CD4-positive, alpha-beta T cell (primary cell): ENCODE results near the gene KLKB1. TPM values are rescaled to one million over a fixed set of nuclear protein-coding genes. Genes with fewer than 3 reads are reported as not detected.

Experiments
- ATAC-seq: fragments of 200-7000 bp; cut with Tn5 transposase; one replicate; pipeline ENCODE4 v1.10.0; 2022; ENCODE audit warnings: mild to moderate bottlenecking; ENCODE audit not compliant: poor library complexity
- CTCF ChIA-PET: fragments of 350-600 bp; sonication (Branson Sonifier 250); formaldehyde crosslinking; loops from one replicate; lab custom pipeline; 2021; ENCODE audit warnings: antibody characterized with exemption, inconsistent platforms; lab: Charles Lee
- POLR2A ChIA-PET: fragments of 350-600 bp; sonication (Branson Sonifier 250); formaldehyde crosslinking; loops from one replicate; lab custom pipeline; 2021; ENCODE audit warnings: antibody characterized with exemption, inconsistent platforms; lab: Charles Lee
- DNase-seq, 14 experiments: peaks; one replicate each; pipeline ENCODE4 v3.0.0-alpha.2; 2013 to 2020; ENCODE audit warnings: mixed read lengths in 2 of 14
- H3K27ac ChIP-seq, 2 donors: one replicate each; pipeline versions ENCODE4 v1.5.1 to v1.7.0; 2013; ENCODE audit warnings: low read length in 2 of 2, low read depth in 1 of 2, mild to moderate bottlenecking in 1 of 2
- H3K27me3 ChIP-seq, 2 experiments: 1 replicate in 1 of 2; 2 replicates in 1 of 2; pipeline versions ENCODE4 v1.6.1 to v1.7.0; 2013; ENCODE audit warnings: low read length in 2 of 2, control low read depth in 1 of 2, mild to moderate bottlenecking in 1 of 2, moderate library complexity in 1 of 2; ENCODE audit not compliant: insufficient read depth in 2 of 2, control insufficient read depth in 1 of 2
- H3K36me3 ChIP-seq: one replicate; pipeline ENCODE4 v1.6.1; 2013; ENCODE audit warnings: low read length, control low read depth; ENCODE audit not compliant: insufficient read depth
- H3K4me1 ChIP-seq: one replicate; pipeline ENCODE4 v1.6.1; 2013; ENCODE audit warnings: low read length, control low read depth; ENCODE audit not compliant: insufficient read depth
- H3K4me3 ChIP-seq: one replicate; pipeline ENCODE4 v1.5.1; 2013; ENCODE audit warnings: mild to moderate bottlenecking, low read length, moderate library complexity
- H3K9me3 ChIP-seq, 2 experiments: 1 replicate in 1 of 2; 2 replicates in 1 of 2; pipeline versions ENCODE4 v1.6.1 to v1.7.0; 2013; ENCODE audit warnings: low read length in 2 of 2, mild to moderate bottlenecking in 2 of 2, control low read depth in 1 of 2, moderate library complexity in 1 of 2; ENCODE audit not compliant: control insufficient read depth in 1 of 2, insufficient read depth in 1 of 2
- H3K27ac Mint-ChIP-seq: one replicate; pipeline ENCODE4 v1.8.0; 2020; ENCODE audit warnings: mixed read lengths
- H3K27me3 Mint-ChIP-seq: one replicate; pipeline ENCODE4 v1.8.0; 2021; ENCODE audit warnings: mixed read lengths
- H3K36me3 Mint-ChIP-seq: one replicate; pipeline ENCODE4 v1.8.0; 2021; ENCODE audit warnings: low read depth, mixed read lengths
- H3K4me1 Mint-ChIP-seq: one replicate; pipeline ENCODE4 v1.8.0; 2021; ENCODE audit warnings: low read depth, mixed read lengths
- H3K4me3 Mint-ChIP-seq: one replicate; pipeline ENCODE4 v1.8.0; 2020; ENCODE audit warnings: mild to moderate bottlenecking, mixed read lengths
- H3K9me3 Mint-ChIP-seq: one replicate; pipeline ENCODE4 v1.8.0; 2020; ENCODE audit warnings: mixed read lengths
- CTCF ChIP-seq: fragments of 200-600 bp; IDR thresholded peaks from one replicate; pipeline ENCODE4 v1.8.0; 2022; ENCODE audit warnings: antibody characterized with exemption, mild to moderate bottlenecking
- intact Hi-C, 2 experiments: fragments of 100-400 bp; cut with DNase I in 1 of 2; cut with micrococcal nuclease in 1 of 2; formaldehyde crosslinking; loops; one replicate each; pipeline versions ENCODE4 v1.15.1 to v1.9.0; 2023 to 2025; cut with DNase I, micrococcal nuclease
- total RNA-seq, 174 experiments: library from RNA in 2 of 174; stranded (reverse) in 2 of 174; gene quantifications; one replicate each; pipeline ENCODE4 v1.2.3 and lab custom pipeline; 2021 to 2026

Gene KLKB1
- total RNA-seq, 2 experiments from 2014 or later = 1.2 TPM

- ATAC-seq (no peak), DNase-seq (no peak)
- intact Hi-C loops = no loop called here
- H3K4me1 Mint-ChIP-seq = no peaks in the 10 kb centered on the region
- Histone ChIP-seq H3K27me3 (no peaks in the 10 kb centered on the region), H3K4me3 (no peak overlapping the region), H3K36me3 (no peaks in the 10 kb centered on the region), H3K27ac (no peak overlapping the region), H3K9me3 (no peaks in the 10 kb centered on the region), H3K4me1 (no peaks in the 10 kb centered on the region)
- H3K36me3 Mint-ChIP-seq = peaks cover 22% of the 10 kb centered on the region
- no peak for TF ChIP-seq CTCF
- ChIA-PET POLR2A (no interaction called here), CTCF (no interaction called here)
- H3K27ac Mint-ChIP-seq = no peak overlapping the region
- H3K4me3 Mint-ChIP-seq = no peak overlapping the region
- H3K27me3 Mint-ChIP-seq = no peaks in the 10 kb centered on the region
- no peaks in the 10 kb centered on the region for H3K9me3 Mint-ChIP-seq
Observed at GRCh38 chr4:186234367-186234766, 7.1 kb downstream of the KLKB1 start.

- H3K27me3 Mint-ChIP-seq = no peaks in the 10 kb centered on the region
- intact Hi-C loops = no loop called here
- DNase-seq (no peak), ATAC-seq (no peak)
- Histone ChIP-seq H3K4me3 (no peak overlapping the region), H3K27me3 (no peaks in the 10 kb centered on the region), H3K36me3 (no peaks in the 10 kb centered on the region), H3K27ac (no peak overlapping the region), H3K4me1 (no peaks in the 10 kb centered on the region), H3K9me3 (no peaks in the 10 kb centered on the region)
- no peak overlapping the region for H3K27ac Mint-ChIP-seq
- POLR2A ChIA-PET = no interaction called here
- no peaks in the 10 kb centered on the region for H3K4me1 Mint-ChIP-seq
- H3K36me3 Mint-ChIP-seq = peaks cover 30% of the 10 kb centered on the region
- no peak for TF ChIP-seq CTCF
- H3K4me3 Mint-ChIP-seq = no peak overlapping the region
- no peaks in the 10 kb centered on the region for H3K9me3 Mint-ChIP-seq
- CTCF ChIA-PET = no interaction called here
Observed at GRCh38 chr4:186236126-186236525, 8.8 kb downstream of the KLKB1 start.

GRCh38 chr4:186240452-186240847 lies 13.1 kb downstream of the KLKB1 start:
- ChIA-PET POLR2A (no interaction called here), CTCF (no interaction called here)
- no peaks in the 10 kb centered on the region for H3K36me3 ChIP-seq
- DNase-seq (no peak), ATAC-seq (no peak)
- no peak overlapping the region for H3K4me3 ChIP-seq
- intact Hi-C loops = no loop called here
- peaks cover 0 to 4% of the 10 kb centered on the region in 2 experiments for H3K9me3 ChIP-seq
- no peak overlapping the region for H3K4me3 Mint-ChIP-seq
- no peaks in the 10 kb centered on the region for H3K27me3 Mint-ChIP-seq
- H3K4me1 ChIP-seq = no peaks in the 10 kb centered on the region
- no peak for TF ChIP-seq CTCF
- H3K4me1 Mint-ChIP-seq = no peaks in the 10 kb centered on the region
- no peaks in the 10 kb centered on the region for H3K27me3 ChIP-seq
- peaks cover 22% of the 10 kb centered on the region for H3K36me3 Mint-ChIP-seq
- no peaks in the 10 kb centered on the region for H3K9me3 Mint-ChIP-seq
- H3K27ac Mint-ChIP-seq = no peak overlapping the region
- no peak overlapping the region for H3K27ac ChIP-seq
